22Rv1 (cell line): ENCODE measurements around the gene ECE2.

Experiments
- H3K27ac ChIP-seq: fragments of 450-650 bp; 2 replicates; pipeline ENCODE4 v1.5.1; 2017
- CTCF ChIP-seq: fragments of 450-650 bp; IDR thresholded peaks from 2 replicates; pipeline ENCODE4 v1.5.1; 2017; ENCODE audit warnings: mild to moderate bottlenecking
- ZFX ChIP-seq: fragments of 450-650 bp; IDR thresholded peaks from 2 replicates; pipeline ENCODE4 v1.6.1; 2017; ENCODE audit warnings: antibody characterized with exemption, borderline replicate concordance

ECE2 gene

GRCh38 chr3:184307915-184308314 lies 32.1 kb downstream of the ECE2 start:
- H3K27ac ChIP-seq = no peak overlapping the region
- TF ChIP-seq CTCF = no peak
- no peak for TF ChIP-seq ZFX

GRCh38 chr3:184308744-184309143 lies 32.9 kb downstream of the ECE2 start:
- H3K27ac ChIP-seq = no peak overlapping the region
- TF ChIP-seq ZFX (no peak), CTCF (no peak)

GRCh38 chr3:184311633-184312032 lies 35.8 kb downstream of the ECE2 start:
- H3K27ac ChIP-seq = no peak overlapping the region

GRCh38 chr3:184314363-184314699 lies 38.5 kb downstream of the ECE2 start, which contains the start of gene EIF4G1:
EIF4G1 (plus strand) TSS chr3:184314606; CDS start chr3:184315797, 1,191 bp downstream.
- TF ChIP-seq ZFX (no peak), CTCF (no peak)
- H3K27ac ChIP-seq = peak within 1 kb of the TSS; percentile 95

More at GRCh38 chr3:184311633-184312032, 35.8 kb downstream of the ECE2 start:
- TF ChIP-seq ZFX (no peak), CTCF (no peak)

GRCh38 chr3:184314700-184315542 lies 39.1 kb downstream of the ECE2 start:
- peak overlapping the region; percentile 95 for H3K27ac ChIP-seq
- TF ChIP-seq ZFX (no peak), CTCF (no peak)

- peak overlapping the region; percentile 95 for H3K27ac ChIP-seq
- TF ChIP-seq ZFX = no peak
- no peak for TF ChIP-seq CTCF
These were observed 39.7 kb downstream of the ECE2 start for GRCh38 chr3:184315543-184315867.

GRCh38 chr3:184315871-184316661 lies 40.2 kb downstream of the ECE2 start:
- H3K27ac ChIP-seq = peak overlapping the region; percentile 95
- TF ChIP-seq CTCF (no peak), ZFX (no peak)
